ENCODE data around the gene TTC3.

GRCh38 chr21:37130971-37131370 lies 57.9 kb downstream of the TTC3 start:
- TF ChIP-seq POLR2AphosphoS5 (IDR thresholded peaks at IDR 0.05) (no peak), CTCF (IDR thresholded peaks at IDR 0.05) (no peak)
